Pancreas (tissue), 10 donors: ENCODE results near the gene MEOX1. TPM values are rescaled to one million over a fixed set of nuclear protein-coding genes. Genes with fewer than 3 reads are reported as not detected.

Source experiments
- ATAC-seq, 4 donors: fragments of 200-7000 bp; cut with Tn5 transposase; one replicate each; pipeline versions ENCODE4 v1.8.0 to v1.9.1; 2020; ENCODE audit warnings: mild to moderate bottlenecking in 4 of 4, moderate library complexity in 4 of 4
- DNase-seq, 6 donors: peaks; one replicate each; pipeline ENCODE4 v3.0.0-alpha.2; 2020
- FAIRE-seq: peaks from 2 replicates; lab custom pipeline; 2012; peaks lifted over from hg19 to GRCh38; lab: Jason Lieb, UNC
- H3K27ac ChIP-seq, 4 donors: fragments of 200-600 bp; sonication (generic); 1 replicate in 3 of 4; 2 replicates in 1 of 4; pipeline versions ENCODE4 v1.5.0 to v1.8.0; 2020
- H3K27me3 ChIP-seq, 4 donors: fragments of 200-600 bp; one replicate each; pipeline ENCODE4 v1.8.0; 2021
- H3K36me3 ChIP-seq, 3 donors: fragments of 200-600 bp; sonication (generic) in 1 of 3; one replicate each; pipeline versions ENCODE4 v1.5.0 to v1.8.0; 2020 to 2021
- H3K4me1 ChIP-seq, 3 donors: fragments of 200-600 bp; one replicate each; pipeline ENCODE4 v1.8.0; 2021
- H3K4me3 ChIP-seq, 4 donors: fragments of 200-600 bp; sonication (generic) in 2 of 4; one replicate each; pipeline versions ENCODE4 v1.5.0 to v1.8.0; 2020 to 2021
- H3K9me3 ChIP-seq, 4 donors: fragments of 200-600 bp; one replicate each; pipeline ENCODE4 v1.8.0; 2021
- CTCF ChIP-seq, 4 donors: fragments of 200-600 bp; sonication (generic) in 3 of 4; IDR thresholded peaks; one replicate each; pipeline versions ENCODE4 v1.5.0 to v1.8.0; 2021; ENCODE audit warnings: antibody characterized with exemption in 4 of 4
- WGBS, 2 donors: extraction: QIAGEN DNeasy Blood & Tissue Kit; methylation state at CpG; one replicate each; pipeline ENCODE4 v1.1.7; 2013; 5-methylcytosine and 5-hydroxymethylcytosine counted together
- intact Hi-C, 3 donors: fragments of 100-400 bp; cut with DNase I; formaldehyde crosslinking; loops; one replicate each; pipeline versions ENCODE4 v1.11.1 to v1.14.2; 2022
- polyA plus RNA-seq, 2 donors: library from polyadenylated mRNA; stranded (reverse); fragments of 200-250 nt; gene quantifications; one replicate each; pipeline ENCODE4 v1.2.3, GENCODE V29; 2013
- total RNA-seq, 6 donors: library from RNA; stranded (reverse); fragmentation: NEBNext Ultra II Directional in 4 of 6; extraction: Animal tissue kit (Norgen Biotek cat#: 25700) in 4 of 6; gene quantifications; one replicate each; pipeline versions ENCODE4 v1.2.1 to v1.2.4, GENCODE V29; 2021 to 2023
- donor health status: healthy with polysubstance abuse.
- donor health status: DM: no; HTN: no; CAD: no; lungs with moderate emphysema.
- donor health status: DM: no; HTN: no; CAD: no.
- donor health status: control.
- donor health status: control.
- donor health status: Bipolar disorder and iron deficiency.
- donor health status: DM: yes; HTN: yes; CAD: no.
- donor health status: DM: no; HTN: no; CAD: no.
- donor health status: DM: no; HTN: no; CAD: no.
- donor health status: DM: yes; HTN: yes; CAD: no.

MEOX1 gene
- total and polyA plus RNA-seq, 8 donors = 0.28 to 4.3 (median 1.1) TPM

- Histone ChIP-seq H3K36me3 (no peaks in the 10 kb centered on the region), H3K27me3 (no peaks in the 10 kb centered on the region), H3K4me1 (no peaks in the 10 kb centered on the region), H3K9me3 (no peaks in the 10 kb centered on the region), H3K27ac (no peak overlapping the region), H3K4me3 (no peak overlapping the region)
- intact Hi-C loops = no loop called here
- ATAC-seq = no peak
- TF ChIP-seq CTCF (IDR thresholded peaks at IDR 0.05) = no peak
- 80 to 82% methylated on average over 12 of the region's 12 CpGs for WGBS, 2 donors
- no peak for DNase-seq
- no peak for FAIRE-seq
Measured at GRCh38 chr17:43683928-43684653, 22.4 kb upstream of the MEOX1 start.

GRCh38 chr17:43680461-43680860, 18.7 kb upstream of the MEOX1 start:
- no peak for FAIRE-seq

GRCh38 chr17:43679911-43680310, 18.2 kb upstream of the MEOX1 start:
- no peaks in the 10 kb centered on the region for H3K36me3 ChIP-seq
- DNase-seq (no peak), ATAC-seq (no peak), FAIRE-seq (no peak)
- H3K4me1 ChIP-seq = no peaks in the 10 kb centered on the region
- no peaks in the 10 kb centered on the region for H3K9me3 ChIP-seq
- TF ChIP-seq CTCF (IDR thresholded peaks at IDR 0.05) = no peak
- H3K4me3 ChIP-seq = no peak overlapping the region
- 68 to 74% methylated on average over 8 of the region's 8 CpGs for WGBS, 2 donors
- intact Hi-C loops = no loop called here
- H3K27me3 ChIP-seq = no peaks in the 10 kb centered on the region
- no peak overlapping the region for H3K27ac ChIP-seq

More at GRCh38 chr17:43680461-43680860, 18.7 kb upstream of the MEOX1 start:
- Histone ChIP-seq H3K4me3 (no peak overlapping the region), H3K4me1 (no peaks in the 10 kb centered on the region), H3K9me3 (no peaks in the 10 kb centered on the region), H3K36me3 (no peaks in the 10 kb centered on the region), H3K27me3 (no peaks in the 10 kb centered on the region), H3K27ac (no peak overlapping the region)
- ATAC-seq (no peak), DNase-seq (no peak)
- TF ChIP-seq CTCF (IDR thresholded peaks at IDR 0.05) = no peak
- intact Hi-C loops = no loop called here
- WGBS, 2 donors = 74 to 80% methylated on average over 10 of the region's 10 CpGs

GRCh38 chr17:43679401-43679800, 17.7 kb upstream of the MEOX1 start:
- no peaks in the 10 kb centered on the region for H3K27me3 ChIP-seq
- 37% methylated on average over 4 of the region's 4 CpGs for WGBS, 2 donors
- H3K36me3 ChIP-seq = no peaks in the 10 kb centered on the region
- intact Hi-C loops = no loop called here
- ATAC-seq (no peak), DNase-seq (no peak), FAIRE-seq (no peak)
- H3K4me3 ChIP-seq = no peak overlapping the region
- no peaks in the 10 kb centered on the region for H3K9me3 ChIP-seq
- H3K4me1 ChIP-seq = no peaks in the 10 kb centered on the region
- no peak for TF ChIP-seq CTCF (IDR thresholded peaks at IDR 0.05)
- no peak overlapping the region for H3K27ac ChIP-seq

- Histone ChIP-seq H3K36me3 (no peaks in the 10 kb centered on the region), H3K4me3 (no peak overlapping the region), H3K9me3 (no peaks in the 10 kb centered on the region), H3K27me3 (no peaks in the 10 kb centered on the region), H3K4me1 (no peaks in the 10 kb centered on the region), H3K27ac (no peak overlapping the region)
- DNase-seq (no peak), ATAC-seq (no peak), FAIRE-seq (no peak)
- 64 to 82% methylated on average over 3 of the region's 3 CpGs for WGBS, 2 donors
- intact Hi-C loops = loop anchor here in 1 of 3 donors (2.0 kb wide), 1 partner anchor 100 kb away; no protein-coding TSS in a partner anchor
- no peak for TF ChIP-seq CTCF (IDR thresholded peaks at IDR 0.05)
Measured at GRCh38 chr17:43676471-43676870, 14.7 kb upstream of the MEOX1 start.
